Neural progenitor cell (in vitro differentiated cells): ENCODE data around the gene JCAD.

ENCODE experiments used
- EZH2 ChIP-seq: fragments of 200-600 bp; sonication (generic); IDR thresholded peaks from 2 replicates; pipeline ENCODE4 v1.6.1; 2017; ENCODE audit warnings: antibody characterized with exemption, mild to moderate bottlenecking, moderate library complexity
- TF ChIP-seq, protein P1 (sequence below): fragments of 200-600 bp; sonication (generic); IDR thresholded peaks from 2 replicates; pipeline ENCODE4 v1.5.1; 2017; ENCODE audit warnings: antibody characterized with exemption, mild to moderate bottlenecking

DNA sequence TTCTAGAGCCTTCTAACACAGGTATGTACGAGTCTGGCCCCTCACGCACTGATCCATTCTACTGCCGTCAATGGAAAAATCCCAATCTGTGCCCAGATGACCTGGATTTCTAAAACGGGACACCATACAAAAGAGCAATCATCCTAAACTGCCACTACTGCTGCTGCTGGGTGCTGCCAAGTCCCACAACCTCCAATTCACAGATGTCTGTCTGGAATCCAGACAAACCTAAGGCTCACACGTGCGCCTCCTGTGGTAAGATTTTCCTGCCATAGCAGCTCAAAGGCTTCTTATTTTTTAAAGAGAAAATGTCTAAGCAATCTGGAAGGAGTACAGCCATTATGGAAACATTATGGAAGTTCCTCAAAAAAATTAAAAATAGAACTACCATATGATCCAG, 40.9 kb downstream of the JCAD start:
- TF ChIP-seq, protein P1, sequence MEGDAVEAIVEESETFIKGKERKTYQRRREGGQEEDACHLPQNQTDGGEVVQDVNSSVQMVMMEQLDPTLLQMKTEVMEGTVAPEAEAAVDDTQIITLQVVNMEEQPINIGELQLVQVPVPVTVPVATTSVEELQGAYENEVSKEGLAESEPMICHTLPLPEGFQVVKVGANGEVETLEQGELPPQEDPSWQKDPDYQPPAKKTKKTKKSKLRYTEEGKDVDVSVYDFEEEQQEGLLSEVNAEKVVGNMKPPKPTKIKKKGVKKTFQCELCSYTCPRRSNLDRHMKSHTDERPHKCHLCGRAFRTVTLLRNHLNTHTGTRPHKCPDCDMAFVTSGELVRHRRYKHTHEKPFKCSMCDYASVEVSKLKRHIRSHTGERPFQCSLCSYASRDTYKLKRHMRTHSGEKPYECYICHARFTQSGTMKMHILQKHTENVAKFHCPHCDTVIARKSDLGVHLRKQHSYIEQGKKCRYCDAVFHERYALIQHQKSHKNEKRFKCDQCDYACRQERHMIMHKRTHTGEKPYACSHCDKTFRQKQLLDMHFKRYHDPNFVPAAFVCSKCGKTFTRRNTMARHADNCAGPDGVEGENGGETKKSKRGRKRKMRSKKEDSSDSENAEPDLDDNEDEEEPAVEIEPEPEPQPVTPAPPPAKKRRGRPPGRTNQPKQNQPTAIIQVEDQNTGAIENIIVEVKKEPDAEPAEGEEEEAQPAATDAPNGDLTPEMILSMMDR = no peak
- no peak for TF ChIP-seq EZH2
